Lung (tissue), 12 donors: ENCODE measurements around the gene PTRHD1. TPM values are rescaled to one million over a fixed set of nuclear protein-coding genes. Genes with fewer than 3 reads are reported as not detected.
"Not testable (repeated sequence)": the region's sequence is repeated elsewhere in the genome, so short reads cannot be mapped to it uniquely, and the experiment has no call there.

ENCODE experiments used
- ATAC-seq: fragments of 200-7000 bp; cut with Tn5 transposase; one replicate; pipeline ENCODE4 v1.9.1; 2020; ENCODE audit warnings: moderate number of reproducible peaks; ENCODE audit not compliant: insufficient read depth, low FRiP score
- DNase-seq, 3 donors: peaks; one replicate each; pipeline ENCODE4 v3.0.0-alpha.2; 2013 to 2017
- H3K27ac ChIP-seq, 2 donors: one replicate each; pipeline ENCODE4 v1.5.1; 2013; ENCODE audit warnings: mild to moderate bottlenecking in 2 of 2, moderate library complexity in 2 of 2, control low read depth in 1 of 2, inconsistent platforms in 1 of 2, low read depth in 1 of 2, low read length in 1 of 2
- H3K27me3 ChIP-seq, 3 donors: one replicate each; pipeline ENCODE4 v1.5.1; 2013; ENCODE audit warnings: low read length in 2 of 3; ENCODE audit not compliant: control insufficient read depth in 3 of 3, insufficient read depth in 3 of 3
- H3K36me3 ChIP-seq, 4 donors: one replicate each; pipeline ENCODE4 v1.5.1; 2013; ENCODE audit warnings: low read length in 4 of 4, mild to moderate bottlenecking in 1 of 4, moderate library complexity in 1 of 4; ENCODE audit not compliant: control insufficient read depth in 4 of 4, insufficient read depth in 4 of 4
- H3K4me1 ChIP-seq, 5 donors: one replicate each; pipeline ENCODE4 v1.5.1; 2013; ENCODE audit warnings: low read length in 5 of 5, mild to moderate bottlenecking in 2 of 5, moderate library complexity in 1 of 5; ENCODE audit not compliant: control insufficient read depth in 5 of 5, insufficient read depth in 5 of 5
- H3K4me3 ChIP-seq: one replicate; pipeline ENCODE4 v1.5.1; 2013; ENCODE audit warnings: mild to moderate bottlenecking, control low read depth, moderate library complexity
- H3K9ac ChIP-seq, 2 donors: one replicate each; pipeline ENCODE4 v1.5.1; 2013; ENCODE audit warnings: low read length in 2 of 2, control low read depth in 1 of 2; ENCODE audit not compliant: insufficient read depth in 1 of 2
- H3K9me3 ChIP-seq, 4 donors: one replicate each; pipeline ENCODE4 v1.5.1; 2013; ENCODE audit warnings: low read length in 3 of 4, mild to moderate bottlenecking in 1 of 4, moderate library complexity in 1 of 4; ENCODE audit not compliant: control insufficient read depth in 4 of 4, insufficient read depth in 3 of 4
- CTCF ChIP-seq: IDR thresholded peaks from 2 replicates; pipeline ENCODE4 v1.5.1; 2012; ENCODE audit warnings: mild to moderate bottlenecking; ENCODE audit errors: control extremely low read depth, extremely low read depth
- whole genome bisulfite sequencing, 2 donors: extraction: QIAGEN DNeasy Blood & Tissue Kit; methylation state at CpG; one replicate each; pipeline ENCODE4 v1.1.7; 2013; 5-methylcytosine and 5-hydroxymethylcytosine counted together
- polyA plus RNA-seq, 2 donors: library from polyadenylated mRNA; stranded (reverse); fragments of 200-250 nt; gene quantifications; one replicate each; pipeline ENCODE4 v1.2.1, GENCODE V29; 2013
- total RNA-seq, 2 donors: library from RNA; depleted of rRNA in 1 of 2; stranded (reverse); fragments of >200 nt in 1 of 2; gene quantifications; one replicate each; pipeline ENCODE4 v1.2.1, GENCODE V29; 2014 to 2021
- donor health status: control.
- donor health status: control.
- donor health status: Bipolar disorder and iron deficiency.
- donor health status: healthy.
- donor health status: DM: yes; HTN: yes; CAD: no.

Gene PTRHD1
- total and polyA plus RNA-seq, 4 donors = 22.3 to 39.2 (median 32.3) TPM

GRCh38 chr2:24809316-24810007 is 16.3 kb upstream of the PTRHD1 start:
- H3K27ac ChIP-seq = no peak overlapping the region
- no peak overlapping the region for H3K4me3 ChIP-seq
- H3K27me3 ChIP-seq = no peaks in the 10 kb centered on the region
- peaks cover 0 to 5% (median 0%) of the 10 kb centered on the region in 4 donors for H3K9me3 ChIP-seq
- peaks cover 0 to 10% (median 0%) of the 10 kb centered on the region in 4 donors for H3K36me3 ChIP-seq
- 91 to 96% methylated on average over 4 of the region's 4 CpGs for WGBS, 2 donors
- TF ChIP-seq CTCF = no peak
- DNase-seq (no peak), ATAC-seq (no peak)
- no peak overlapping the region for H3K9ac ChIP-seq
- no peaks in the 10 kb centered on the region for H3K4me1 ChIP-seq

- Histone ChIP-seq H3K4me1 (no peaks in the 10 kb centered on the region), H3K27ac (no peak overlapping the region), H3K9me3 (peaks cover 0 to 5% (median 0%) of the 10 kb centered on the region in 4 donors), H3K4me3 (no peak overlapping the region), H3K27me3 (no peaks in the 10 kb centered on the region), H3K9ac (no peak overlapping the region), H3K36me3 (peaks cover 0 to 8% (median 0%) of the 10 kb centered on the region in 4 donors)
- DNase-seq (no peak), ATAC-seq (no peak)
- TF ChIP-seq CTCF = no peak
These were observed 13.5 kb upstream of the PTRHD1 start for GRCh38 chr2:24806661-24807036.

GRCh38 chr2:24805811-24806660 is 12.8 kb upstream of the PTRHD1 start:
- not testable (repeated sequence) for H3K27me3 ChIP-seq, H3K9ac ChIP-seq, H3K27ac ChIP-seq, H3K9me3 ChIP-seq, DNase-seq, ATAC-seq, H3K4me1 ChIP-seq, H3K4me3 ChIP-seq, H3K36me3 ChIP-seq
- WGBS, 2 donors = 96 to 97% methylated on average over 25 of the region's 25 CpGs

- H3K36me3 ChIP-seq, H3K9me3 ChIP-seq, H3K4me1 ChIP-seq, H3K4me3 ChIP-seq, DNase-seq, H3K27me3 ChIP-seq, H3K27ac ChIP-seq, ATAC-seq, H3K9ac ChIP-seq: not testable (repeated sequence)
- WGBS, 2 donors = 89 to 95% methylated on average over 4 to 5 of the region's 5 CpGs
These were observed 7.3 kb upstream of the PTRHD1 start for GRCh38 chr2:24800487-24800886.
